Endothelial cell (in vitro differentiated cells): ENCODE results near the gene LMTK3. TPM values are rescaled to one million over a fixed set of nuclear protein-coding genes. Genes with fewer than 3 reads are reported as not detected.

Source experiments
- DNase-seq: peaks from one replicate; pipeline ENCODE4 v3.0.0; 2021; ENCODE audit warnings: low spot score
- H3K27ac Mint-ChIP-seq: one replicate; pipeline ENCODE4 v1.8.0; 2021; ENCODE audit warnings: mixed read lengths, inconsistent platforms; ENCODE audit not compliant: unreplicated experiment
- H3K27me3 Mint-ChIP-seq: one replicate; pipeline ENCODE4 v1.8.0; 2021; ENCODE audit warnings: mild to moderate bottlenecking, moderate library complexity, mixed read lengths, inconsistent platforms; ENCODE audit not compliant: unreplicated experiment
- H3K36me3 Mint-ChIP-seq: one replicate; pipeline ENCODE4 v1.8.0; 2021; ENCODE audit warnings: mild to moderate bottlenecking, low read depth, mixed read lengths, inconsistent platforms; ENCODE audit not compliant: unreplicated experiment
- H3K4me1 Mint-ChIP-seq: one replicate; pipeline ENCODE4 v1.8.0; 2021; ENCODE audit warnings: mild to moderate bottlenecking, mixed read lengths, inconsistent platforms; ENCODE audit not compliant: unreplicated experiment
- H3K4me3 Mint-ChIP-seq: one replicate; pipeline ENCODE4 v1.8.0; 2021; ENCODE audit warnings: mild to moderate bottlenecking, mixed read lengths, inconsistent platforms; ENCODE audit not compliant: unreplicated experiment
- H3K9me3 Mint-ChIP-seq: one replicate; pipeline ENCODE4 v1.8.0; 2021; ENCODE audit warnings: mixed read lengths, inconsistent platforms; ENCODE audit not compliant: unreplicated experiment
- CTCF ChIP-seq: fragments of 200-600 bp; sonication (generic); IDR thresholded peaks from one replicate; pipeline ENCODE4 v1.5.0; 2021; ENCODE audit warnings: antibody characterized with exemption; ENCODE audit not compliant: unreplicated experiment
- total RNA-seq: library from RNA; stranded (reverse); fragmentation: NEBNext Ultra II Directional; extraction: Animal tissue kit (Norgen Biotek cat#: 25700); gene quantifications from one replicate; pipeline ENCODE4 v1.2.1, GENCODE V29; 2021; ENCODE audit not compliant: unreplicated experiment

Gene LMTK3
- total RNA-seq, 1 donor from 2014 or later: 3.0 TPM

GRCh38 chr19:48466561-48467325 is 44.9 kb downstream of the LMTK3 start:
- no peaks in the 10 kb centered on the region for H3K9me3 Mint-ChIP-seq
- H3K27ac Mint-ChIP-seq: no peak overlapping the region
- H3K27me3 Mint-ChIP-seq: peaks cover 27% of the 10 kb centered on the region
- TF ChIP-seq CTCF: no peak
- H3K4me3 Mint-ChIP-seq: no peak overlapping the region
- H3K36me3 Mint-ChIP-seq: peaks cover 13% of the 10 kb centered on the region
- DNase-seq: no peak
- peaks cover 18% of the 10 kb centered on the region for H3K4me1 Mint-ChIP-seq

- no peak overlapping the region for H3K4me3 Mint-ChIP-seq
- no peaks in the 10 kb centered on the region for H3K9me3 Mint-ChIP-seq
- no peak overlapping the region for H3K27ac Mint-ChIP-seq
- no peak for TF ChIP-seq CTCF
- DNase-seq: no peak
- peaks cover 10% of the 10 kb centered on the region for H3K4me1 Mint-ChIP-seq
- peaks cover 22% of the 10 kb centered on the region for H3K27me3 Mint-ChIP-seq
- peaks cover 4% of the 10 kb centered on the region for H3K36me3 Mint-ChIP-seq
Observed at GRCh38 chr19:48465215-48465614, 46.4 kb downstream of the LMTK3 start.

GRCh38 chr19:48461982-48462655 is 49.5 kb downstream of the LMTK3 start:
- H3K27me3 Mint-ChIP-seq: peaks cover 7% of the 10 kb centered on the region
- no peak for DNase-seq
- no peaks in the 10 kb centered on the region for H3K36me3 Mint-ChIP-seq
- no peak for TF ChIP-seq CTCF
- no peaks in the 10 kb centered on the region for H3K9me3 Mint-ChIP-seq
- no peaks in the 10 kb centered on the region for H3K4me1 Mint-ChIP-seq
- no peak overlapping the region for H3K27ac Mint-ChIP-seq
- no peak overlapping the region for H3K4me3 Mint-ChIP-seq

- no peak for DNase-seq
- no peaks in the 10 kb centered on the region for H3K36me3 Mint-ChIP-seq
- H3K9me3 Mint-ChIP-seq: no peaks in the 10 kb centered on the region
- H3K4me3 Mint-ChIP-seq: no peak overlapping the region
- H3K27me3 Mint-ChIP-seq: peaks cover 7% of the 10 kb centered on the region
- H3K27ac Mint-ChIP-seq: no peak overlapping the region
- no peaks in the 10 kb centered on the region for H3K4me1 Mint-ChIP-seq
- no peak for TF ChIP-seq CTCF
Observed at GRCh38 chr19:48461651-48461981, 50.0 kb downstream of the LMTK3 start.

GRCh38 chr19:48458016-48458415 is 53.6 kb downstream of the LMTK3 start:
- Mint-ChIP-seq H3K36me3 (peaks cover 7% of the 10 kb centered on the region), H3K9me3 (no peaks in the 10 kb centered on the region), H3K4me3 (no peak overlapping the region), H3K27me3 (peaks cover 6% of the 10 kb centered on the region), H3K4me1 (no peaks in the 10 kb centered on the region), H3K27ac (no peak overlapping the region)
- no peak for TF ChIP-seq CTCF
- DNase-seq: no peak
